Left lung (tissue), 10 donors: ENCODE data around the gene METTL22. TPM values are rescaled to one million over a fixed set of nuclear protein-coding genes. Genes with fewer than 3 reads are reported as not detected.

Experiments
- ATAC-seq: fragments of 200-7000 bp; cut with Tn5 transposase; one replicate; pipeline ENCODE4 v1.9.1; 2020; ENCODE audit warnings: moderate library complexity
- DNase-seq, 4 donors: peaks; one replicate each; pipeline ENCODE4 v3.0.0-alpha.2; 2013 to 2020
- H3K27ac ChIP-seq, 2 donors: fragments of 200-600 bp; sonication (generic) in 1 of 2; one replicate each; pipeline versions ENCODE4 v1.5.0 to v1.8.0; 2020 to 2021
- H3K27me3 ChIP-seq, 2 donors: fragments of 200-600 bp; sonication (generic) in 1 of 2; one replicate each; pipeline versions ENCODE4 v1.5.0 to v1.8.0; 2020 to 2021
- H3K36me3 ChIP-seq, 2 donors: fragments of 200-600 bp; sonication (generic) in 1 of 2; one replicate each; pipeline versions ENCODE4 v1.5.0 to v1.8.0; 2020 to 2021
- H3K4me1 ChIP-seq, 2 donors: fragments of 200-600 bp; one replicate each; pipeline ENCODE4 v1.8.0; 2021
- H3K4me3 ChIP-seq, 2 donors: fragments of 200-600 bp; sonication (generic) in 1 of 2; one replicate each; pipeline versions ENCODE4 v1.5.0 to v1.8.0; 2020 to 2021; ENCODE audit warnings: mild to moderate bottlenecking in 1 of 2
- H3K9me3 ChIP-seq, 2 donors: fragments of 200-600 bp; sonication (generic) in 1 of 2; one replicate each; pipeline versions ENCODE4 v1.5.0 to v1.8.0; 2020 to 2021
- CTCF ChIP-seq, 2 donors: fragments of 200-600 bp; sonication (generic) in 1 of 2; IDR thresholded peaks; one replicate each; pipeline versions ENCODE4 v1.5.0 to v1.8.0; 2021; ENCODE audit warnings: antibody characterized with exemption in 2 of 2
- intact Hi-C, 2 donors: fragments of 100-400 bp; cut with DNase I; formaldehyde crosslinking; loops; one replicate each; pipeline versions ENCODE4 v1.11.2 to v1.14.2; 2022
- polyA plus RNA-seq, 6 donors: library from polyadenylated mRNA; unstranded; fragments of 120-200 nt; gene quantifications; one replicate each; pipeline ENCODE4 v1.2.1, GENCODE V29; 2013; ENCODE audit not compliant: insufficient read length in 6 of 6
- total RNA-seq, 2 donors: library from RNA; stranded (reverse); fragmentation: NEBNext Ultra II Directional; extraction: Animal tissue kit (Norgen Biotek cat#: 25700); gene quantifications; one replicate each; pipeline ENCODE4 v1.2.1, GENCODE V29; 2021
- donor health status: DM: no; HTN: yes; CAD: no.
- donor health status: DM: no; HTN: no; CAD: no.

Gene METTL22
- total and polyA plus RNA-seq, 8 donors = 25.9 to 43.5 (median 29.4) TPM

GRCh38 chr16:8591451-8591850 is 30.0 kb upstream of the METTL22 start:
- intact Hi-C loops = no loop called here
- peaks cover 0 to 5% of the 10 kb centered on the region in 2 donors for H3K9me3 ChIP-seq
- TF ChIP-seq CTCF (IDR thresholded peaks at IDR 0.05) = no peak
- no peaks in the 10 kb centered on the region for H3K36me3 ChIP-seq
- no peak overlapping the region for H3K4me3 ChIP-seq
- no peaks in the 10 kb centered on the region for H3K4me1 ChIP-seq
- peaks cover 30 to 71% of the 10 kb centered on the region in 2 donors for H3K27me3 ChIP-seq
- DNase-seq (no peak), ATAC-seq (no peak)
- no peak overlapping the region for H3K27ac ChIP-seq

- ATAC-seq (no peak), DNase-seq (no peak)
- Histone ChIP-seq H3K36me3 (no peaks in the 10 kb centered on the region), H3K9me3 (peaks cover 0 to 11% of the 10 kb centered on the region in 2 donors), H3K27ac (no peak overlapping the region), H3K4me3 (no peak overlapping the region), H3K27me3 (peaks cover 14 to 44% of the 10 kb centered on the region in 2 donors), H3K4me1 (no peaks in the 10 kb centered on the region)
- intact Hi-C loops = no loop called here
- TF ChIP-seq CTCF (IDR thresholded peaks at IDR 0.05) = no peak
Measured at GRCh38 chr16:8594149-8594666, 27.3 kb upstream of the METTL22 start.

GRCh38 chr16:8595783-8596182 is 25.7 kb upstream of the METTL22 start:
- Histone ChIP-seq H3K4me1 (no peaks in the 10 kb centered on the region), H3K27me3 (peaks cover 0 to 28% of the 10 kb centered on the region in 2 donors), H3K4me3 (no peak overlapping the region), H3K27ac (no peak overlapping the region), H3K36me3 (no peaks in the 10 kb centered on the region), H3K9me3 (peaks cover 0 to 11% of the 10 kb centered on the region in 2 donors)
- intact Hi-C loops = no loop called here
- DNase-seq (no peak), ATAC-seq (no peak)
- TF ChIP-seq CTCF (IDR thresholded peaks at IDR 0.05) = no peak

- no peak overlapping the region for H3K27ac ChIP-seq
- ATAC-seq (no peak), DNase-seq (no peak)
- intact Hi-C loops = no loop called here
- no peaks in the 10 kb centered on the region for H3K4me1 ChIP-seq
- H3K9me3 ChIP-seq = peaks cover 0 to 11% of the 10 kb centered on the region in 2 donors
- H3K4me3 ChIP-seq = no peak overlapping the region
- H3K36me3 ChIP-seq = no peaks in the 10 kb centered on the region
- TF ChIP-seq CTCF (IDR thresholded peaks at IDR 0.05) = no peak
- peaks cover 0 to 26% of the 10 kb centered on the region in 2 donors for H3K27me3 ChIP-seq
Measured at GRCh38 chr16:8596581-8596980, 24.9 kb upstream of the METTL22 start.

- intact Hi-C loops = no loop called here
- Histone ChIP-seq H3K4me3 (no peak overlapping the region), H3K36me3 (no peaks in the 10 kb centered on the region), H3K9me3 (peaks cover 0 to 11% of the 10 kb centered on the region in 2 donors), H3K27ac (no peak overlapping the region), H3K27me3 (no peaks in the 10 kb centered on the region), H3K4me1 (no peaks in the 10 kb centered on the region)
- ATAC-seq = no peak
- DNase-seq = peak in 2 of 4 donors; percentile 17 to 23
- TF ChIP-seq CTCF (IDR thresholded peaks at IDR 0.05) = no peak
Measured at GRCh38 chr16:8600144-8600775, 21.2 kb upstream of the METTL22 start.
